Measurements from ENCODE around the gene CAMK1G. TPM values are rescaled to one million over a fixed set of nuclear protein-coding genes. Genes with fewer than 3 reads are reported as not detected.

CAMK1G gene
- total and polyA plus RNA-seq, 10 of the 15 experiments (the other 5 are each of a cell fraction or from before 2014, with no cell fraction given): 0.18 to 0.20 TPM; not detected in 8

GRCh38 chr1:209618291-209618690 is 34.8 kb downstream of the CAMK1G start:
- no TSS peak for BruUV-seq (replicated peaks)
- 39% methylated on average over 11 of the region's 11 CpGs for WGBS (ENCODE audit: insufficient coverage, insufficient replicate concordance, low lambda C conversion rate, missing lambda C conversion rate)
- Histone ChIP-seq H3K27ac (ENCODE audit: control insufficient read depth, insufficient read depth) (no peak overlapping the region), H3K4me3 (no peak overlapping the region), H3K27me3 (replicated peaks in 1 of 2; ENCODE audit: control insufficient read depth in 2 of 2, insufficient read depth in 2 of 2, low read length in 1 of 2) (peaks cover 0 to 4% of the 10 kb centered on the region in 2 experiments; a peak in 2 of 4 replicates), H3K9me3 (replicated peaks; ENCODE audit: control insufficient read depth, insufficient read depth, low read length) (no peaks in the 10 kb centered on the region), H3K4me2 (ENCODE audit: control insufficient read depth, insufficient read depth) (no peak overlapping the region), H3K36me3 (ENCODE audit: control insufficient read depth in 2 of 2, insufficient read depth in 2 of 2, low read length in 1 of 2) (no peaks in the 10 kb centered on the region), H4K20me1 (ENCODE audit: control insufficient read depth, insufficient read depth) (no peaks in the 10 kb centered on the region), H3K79me2 (ENCODE audit: control insufficient read depth, insufficient read depth, low read length) (no peaks in the 10 kb centered on the region), H2AFZ (ENCODE audit: control insufficient read depth, low read depth, low read length) (no peak overlapping the region), H3K4me1 (ENCODE audit: control insufficient read depth, insufficient read depth, low read length) (no peaks in the 10 kb centered on the region), H3K9ac (ENCODE audit: control insufficient read depth, insufficient read depth, low read length) (no peak overlapping the region)
- POLR2A ChIA-PET: interaction anchor here (0.6 kb wide), 1 partner anchor 9 kb away, joined by 3 read pairs; no protein-coding TSS in a partner anchor
- FAIRE-seq: no peak
- DNase-seq (ENCODE audit: low read depth, low spot score): no peak
- intact Hi-C loops (cut with micrococcal nuclease; ENCODE audit: unreplicated experiment): no loop called here
- RAD21 ChIA-PET (ENCODE audit: unreplicated experiment): interaction anchor here (1.1 to 1.3 kb wide), 2 partner anchors 9 to 10 kb away, joined by 4 read pairs; no protein-coding TSS in a partner anchor
- in situ Hi-C loops (cut with MboI): no loop called here
- SMC1A ChIA-PET (ENCODE audit: uncharacterized antibody, unreplicated experiment): interaction anchor here (0.6 kb wide), 1 partner anchor 35 kb away, joined by 3 read pairs; no protein-coding TSS in a partner anchor
- CTCF ChIA-PET: interaction anchor here (1.2 to 2.8 kb wide), 7 partner anchors 10 to 53 kb away, joined by 3 to 14 read pairs (median 10); no protein-coding TSS in a partner anchor
- ATAC-seq: no peak
- TF ChIP-seq SMAD5 (IDR thresholded peaks at IDR 0.05; ENCODE audit: low read depth) (no peak), DPF2 (IDR thresholded peaks at IDR 0.05) (no peak), IRF5 (IDR thresholded peaks at IDR 0.05; ENCODE audit: borderline replicate concordance) (no peak), ZNF207 (IDR thresholded peaks at IDR 0.05; ENCODE audit: borderline replicate concordance) (no peak), USF1 (IDR thresholded peaks at IDR 0.05; ENCODE audit: borderline replicate concordance, extremely low read length, insufficient read depth, low read depth, low read length) (no peak), MXI1 (IDR thresholded peaks at IDR 0.05; ENCODE audit: low read depth, low read length) (no peak), FOXK2 (IDR thresholded peaks at IDR 0.05) (no peak), ZBTB40 (IDR thresholded peaks at IDR 0.05; ENCODE audit: borderline replicate concordance) (no peak), ETV6 (conservative IDR thresholded peaks at IDR 0.05 in 1 of 2, IDR thresholded peaks at IDR 0.05 in 1 of 2; ENCODE audit: borderline replicate concordance in 1 of 2, low read depth in 1 of 2) (no peak), BACH1 (IDR thresholded peaks at IDR 0.05; ENCODE audit: borderline replicate concordance) (no peak), MEF2B (IDR thresholded peaks at IDR 0.05; ENCODE audit: partially characterized antibody, poor library complexity, severe bottlenecking) (no peak), PKNOX1 (IDR thresholded peaks at IDR 0.05) (no peak), CHD1 (IDR thresholded peaks at IDR 0.05; ENCODE audit: low read depth, low read length) (no peak), NFYA (IDR thresholded peaks at IDR 0.05; ENCODE audit: borderline replicate concordance, low read depth, low read length) (no peak), STAT3 (IDR thresholded peaks at IDR 0.05; ENCODE audit: low read depth, low read length) (no peak), ESRRA (IDR thresholded peaks at IDR 0.05; ENCODE audit: low read length) (no peak), CEBPB (IDR thresholded peaks at IDR 0.05; ENCODE audit: borderline replicate concordance in 1 of 2, low read depth in 2 of 2, low read length in 2 of 2) (no peak), PML (IDR thresholded peaks at IDR 0.05; ENCODE audit: low read length) (no peak)

Measured in GM12878 (cell line).